Ovary (tissue), 3 donors: ENCODE measurements around the gene NOP53.

Experiments
- POLR2A ChIP-seq: fragments of 450-650 bp; IDR thresholded peaks from one replicate; pipeline ENCODE4 v1.6.1; 2017; ENCODE audit warnings: antibody characterized with exemption, mild to moderate bottlenecking, moderate library complexity
- TF ChIP-seq, protein P1 (sequence below), 3 donors: fragments of 450-650 bp in 2 of 3; fragments of 200-600 bp in 1 of 3; IDR thresholded peaks; one replicate each; pipeline versions ENCODE4 v1.5.1 to v1.8.0; 2016 to 2022; ENCODE audit warnings: antibody characterized with exemption in 3 of 3, mild to moderate bottlenecking in 1 of 3
- donor health status: DM: no; HTN: no; CAD: no.

DNA sequence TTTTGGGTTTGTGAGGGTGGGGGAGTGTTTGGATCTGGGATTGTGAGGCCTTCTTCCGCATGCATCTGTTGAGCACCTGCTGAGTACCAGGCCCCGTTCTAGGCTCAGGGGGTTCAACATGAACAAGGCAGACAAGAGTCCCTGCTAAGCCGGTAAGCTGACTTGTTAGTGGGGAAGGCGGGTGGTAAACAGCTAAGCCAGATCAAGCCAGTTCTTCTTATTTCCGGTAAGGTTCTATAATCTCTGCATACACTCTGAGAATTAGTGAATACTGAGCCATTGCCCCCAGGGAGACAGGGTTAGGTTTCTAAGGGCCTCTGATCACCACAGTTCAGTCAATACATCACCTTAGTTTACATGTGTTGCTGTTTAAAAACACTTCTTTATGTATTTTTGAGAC lies 42.0 kb upstream of the NOP53 start:
- TF ChIP-seq, protein P1, sequence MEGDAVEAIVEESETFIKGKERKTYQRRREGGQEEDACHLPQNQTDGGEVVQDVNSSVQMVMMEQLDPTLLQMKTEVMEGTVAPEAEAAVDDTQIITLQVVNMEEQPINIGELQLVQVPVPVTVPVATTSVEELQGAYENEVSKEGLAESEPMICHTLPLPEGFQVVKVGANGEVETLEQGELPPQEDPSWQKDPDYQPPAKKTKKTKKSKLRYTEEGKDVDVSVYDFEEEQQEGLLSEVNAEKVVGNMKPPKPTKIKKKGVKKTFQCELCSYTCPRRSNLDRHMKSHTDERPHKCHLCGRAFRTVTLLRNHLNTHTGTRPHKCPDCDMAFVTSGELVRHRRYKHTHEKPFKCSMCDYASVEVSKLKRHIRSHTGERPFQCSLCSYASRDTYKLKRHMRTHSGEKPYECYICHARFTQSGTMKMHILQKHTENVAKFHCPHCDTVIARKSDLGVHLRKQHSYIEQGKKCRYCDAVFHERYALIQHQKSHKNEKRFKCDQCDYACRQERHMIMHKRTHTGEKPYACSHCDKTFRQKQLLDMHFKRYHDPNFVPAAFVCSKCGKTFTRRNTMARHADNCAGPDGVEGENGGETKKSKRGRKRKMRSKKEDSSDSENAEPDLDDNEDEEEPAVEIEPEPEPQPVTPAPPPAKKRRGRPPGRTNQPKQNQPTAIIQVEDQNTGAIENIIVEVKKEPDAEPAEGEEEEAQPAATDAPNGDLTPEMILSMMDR (IDR thresholded peaks at IDR 0.05): no peak
- TF ChIP-seq POLR2A: no peak
